ENCODE results near the gene KHDRBS2.

- no peak for TF ChIP-seq CTCF (conservative IDR thresholded peaks at IDR 0.05; ENCODE audit: low read depth, low read length)
- TF ChIP-seq EZH2 (IDR thresholded peaks at IDR 0.05; ENCODE audit: borderline replicate concordance, low read depth, low read length, poor library complexity, severe bottlenecking), result no peak
Measured at GRCh38 chr6:61953851-61954250, 332.2 kb downstream of the KHDRBS2 start.
